SK-N-SH treated with all-trans-retinoic acid at 6 μM for 48 hours (cell line): Measurements from ENCODE around the gene KAT5.

ENCODE experiments used
- ATAC-seq: fragments of 200-7000 bp; cut with Tn5 transposase; 3 replicates; pipeline ENCODE4 v1.9.1; 2020; ENCODE audit warnings: mild to moderate bottlenecking, moderate library complexity
- ARNTL ChIP-seq: fragments of 450-650 bp; formaldehyde crosslinking; IDR thresholded peaks from 2 replicates; pipeline ENCODE4 v1.5.0; 2020; ENCODE audit warnings: low read depth, mild to moderate bottlenecking, moderate library complexity, borderline replicate concordance
- CSDC2 ChIP-seq: fragments of 250-450 bp; sonication (Bioruptor Pico); IDR thresholded peaks from 2 replicates; pipeline ENCODE4 v1.5.0; 2020; ENCODE audit warnings: mild to moderate bottlenecking, moderate library complexity
- ESRRG ChIP-seq: fragments of 250-450 bp; sonication (Bioruptor Pico); IDR thresholded peaks from 2 replicates; pipeline ENCODE4 v1.6.1; 2021; ENCODE audit warnings: mild to moderate bottlenecking
- GLIS3 ChIP-seq: fragments of 250-450 bp; sonication (Bioruptor Pico); IDR thresholded peaks from 2 replicates; pipeline ENCODE4 v1.5.0; 2020; ENCODE audit warnings: mild to moderate bottlenecking, moderate library complexity
- ISL1 ChIP-seq: fragments of 250-450 bp; sonication (Bioruptor Pico); IDR thresholded peaks from 2 replicates; pipeline ENCODE4 v2.1.2; 2022; ENCODE audit warnings: mild to moderate bottlenecking, moderate library complexity
- OSR1 ChIP-seq: fragments of 250-450 bp; sonication (Bioruptor Pico); IDR thresholded peaks from 2 replicates; pipeline ENCODE4 v1.8.0; 2022; ENCODE audit warnings: moderate library complexity, mild to moderate bottlenecking, inconsistent platforms
- RARB ChIP-seq: fragments of 250-450 bp; sonication (Bioruptor Pico); IDR thresholded peaks from 2 replicates; pipeline ENCODE4 v1.8.0; 2021; ENCODE audit warnings: mild to moderate bottlenecking, moderate library complexity
- SNAI2 ChIP-seq: fragments of 250-450 bp; sonication (Bioruptor Pico); IDR thresholded peaks from 2 replicates; pipeline ENCODE4 v1.5.0; 2020; ENCODE audit warnings: mild to moderate bottlenecking, moderate library complexity
- TCF4 ChIP-seq: fragments of 250-450 bp; sonication (Bioruptor Pico); IDR thresholded peaks from 2 replicates; pipeline ENCODE4 v1.8.0; 2021; ENCODE audit warnings: mild to moderate bottlenecking, moderate library complexity, borderline replicate concordance
- TOX ChIP-seq: fragments of 250-450 bp; sonication (Bioruptor Pico); IDR thresholded peaks from 2 replicates; pipeline ENCODE4 v1.8.0; 2021; ENCODE audit warnings: mild to moderate bottlenecking, moderate library complexity, borderline replicate concordance
- ZC3H10 ChIP-seq: fragments of 250-450 bp; sonication (Bioruptor Pico); IDR thresholded peaks from 2 replicates; pipeline ENCODE4 v1.5.1; 2021; ENCODE audit warnings: mild to moderate bottlenecking, moderate library complexity
- ZFP3 ChIP-seq: fragments of 250-450 bp; sonication (Bioruptor Pico); IDR thresholded peaks from 2 replicates; pipeline ENCODE4 v1.5.0; 2020; ENCODE audit warnings: mild to moderate bottlenecking, moderate library complexity
- ZFP30 ChIP-seq: fragments of 450-650 bp; formaldehyde crosslinking; IDR thresholded peaks from 2 replicates; pipeline ENCODE4 v1.5.0; 2022; ENCODE audit warnings: mild to moderate bottlenecking, moderate library complexity
- ZNF565 ChIP-seq: fragments of 450-650 bp; formaldehyde crosslinking; conservative IDR thresholded peaks from 2 replicates; pipeline ENCODE4 v1.5.0; 2020; ENCODE audit warnings: low read depth, mild to moderate bottlenecking, moderate library complexity
- ZNF70 ChIP-seq: fragments of 450-650 bp; formaldehyde crosslinking; IDR thresholded peaks from 2 replicates; pipeline ENCODE4 v1.5.0; 2020; ENCODE audit warnings: mild to moderate bottlenecking, moderate library complexity
- ZNF8 ChIP-seq: fragments of 450-650 bp; formaldehyde crosslinking; IDR thresholded peaks from 2 replicates; pipeline ENCODE4 v1.5.0; 2020; ENCODE audit warnings: mild to moderate bottlenecking, moderate library complexity
- TF ChIP-seq, protein P1 (sequence below): fragments of 250-450 bp; sonication (Bioruptor Pico); IDR thresholded peaks from 2 replicates; pipeline ENCODE4 v1.5.1; 2020; ENCODE audit warnings: low read depth, mild to moderate bottlenecking, moderate library complexity
- TF ChIP-seq, protein P2 (sequence below): fragments of 250-450 bp; sonication (Bioruptor Pico); IDR thresholded peaks from 2 replicates; pipeline ENCODE4 v1.8.0; 2020; ENCODE audit warnings: mild to moderate bottlenecking, moderate library complexity, borderline replicate concordance
- TF ChIP-seq, protein P3 (sequence below): fragments of 250-450 bp; sonication (Bioruptor Pico); IDR thresholded peaks from 2 replicates; pipeline ENCODE4 v1.8.0; 2021; ENCODE audit warnings: low read depth, mild to moderate bottlenecking, moderate library complexity, borderline replicate concordance
- TF ChIP-seq, protein P4 (sequence below): fragments of 250-450 bp; sonication (Bioruptor Pico); IDR thresholded peaks from 2 replicates; pipeline ENCODE4 v1.5.0; 2020; ENCODE audit warnings: mild to moderate bottlenecking, moderate library complexity

KAT5 gene

DNA sequence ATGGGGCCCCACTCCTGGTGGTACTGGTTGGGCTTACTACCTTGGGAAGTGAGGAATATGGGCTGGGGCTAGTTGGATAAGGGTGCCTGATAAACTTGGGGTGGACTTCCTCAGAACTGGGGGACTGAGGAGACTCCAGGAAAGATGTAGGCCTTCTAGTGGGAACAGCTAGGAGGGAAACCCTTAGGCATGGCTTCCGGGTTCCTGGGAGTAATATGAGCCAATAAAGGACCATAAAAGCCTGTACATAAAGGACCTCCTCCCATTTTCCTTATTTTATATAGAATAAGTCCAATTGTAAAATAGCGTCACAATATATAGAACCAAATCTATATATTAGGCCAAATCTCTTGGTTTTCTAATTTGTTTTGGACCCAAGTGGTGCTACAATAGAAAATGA is 27.0 kb downstream of the KAT5 start (continued):
- no peak for TF ChIP-seq ISL1 (CRISPR knock-in tag)
- TF ChIP-seq, all 23 proteins: peak for 0

DNA sequence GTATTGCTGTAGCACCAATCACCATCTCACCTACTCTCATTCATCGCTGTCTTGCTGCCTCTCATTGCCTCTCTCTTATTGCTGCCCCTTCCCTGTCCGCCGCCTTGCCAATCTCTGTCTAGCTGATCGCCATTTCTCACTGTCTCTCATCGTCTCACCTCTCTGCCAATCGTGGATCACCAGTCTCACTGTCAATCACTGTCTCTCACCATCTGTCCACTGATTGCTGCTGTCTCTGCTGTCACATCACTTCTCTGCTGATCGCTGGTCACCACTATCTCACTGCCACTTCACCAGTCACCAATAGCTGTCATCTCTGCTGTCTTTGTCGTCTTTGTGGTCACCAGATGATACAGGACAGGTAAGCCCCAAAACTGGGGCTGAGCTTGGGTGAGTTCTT is 29.1 kb downstream of the KAT5 start:
- TF ChIP-seq, protein P1, sequence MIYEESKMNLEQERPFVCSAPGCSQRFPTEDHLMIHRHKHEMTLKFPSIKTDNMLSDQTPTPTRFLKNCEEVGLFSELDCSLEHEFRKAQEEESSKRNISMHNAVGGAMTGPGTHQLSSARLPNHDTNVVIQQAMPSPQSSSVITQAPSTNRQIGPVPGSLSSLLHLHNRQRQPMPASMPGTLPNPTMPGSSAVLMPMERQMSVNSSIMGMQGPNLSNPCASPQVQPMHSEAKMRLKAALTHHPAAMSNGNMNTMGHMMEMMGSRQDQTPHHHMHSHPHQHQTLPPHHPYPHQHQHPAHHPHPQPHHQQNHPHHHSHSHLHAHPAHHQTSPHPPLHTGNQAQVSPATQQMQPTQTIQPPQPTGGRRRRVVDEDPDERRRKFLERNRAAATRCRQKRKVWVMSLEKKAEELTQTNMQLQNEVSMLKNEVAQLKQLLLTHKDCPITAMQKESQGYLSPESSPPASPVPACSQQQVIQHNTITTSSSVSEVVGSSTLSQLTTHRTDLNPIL (CRISPR knock-in tag): no peak
- no peak for TF ChIP-seq ESRRG (CRISPR knock-in tag)
- no peak for ATAC-seq

DNA sequence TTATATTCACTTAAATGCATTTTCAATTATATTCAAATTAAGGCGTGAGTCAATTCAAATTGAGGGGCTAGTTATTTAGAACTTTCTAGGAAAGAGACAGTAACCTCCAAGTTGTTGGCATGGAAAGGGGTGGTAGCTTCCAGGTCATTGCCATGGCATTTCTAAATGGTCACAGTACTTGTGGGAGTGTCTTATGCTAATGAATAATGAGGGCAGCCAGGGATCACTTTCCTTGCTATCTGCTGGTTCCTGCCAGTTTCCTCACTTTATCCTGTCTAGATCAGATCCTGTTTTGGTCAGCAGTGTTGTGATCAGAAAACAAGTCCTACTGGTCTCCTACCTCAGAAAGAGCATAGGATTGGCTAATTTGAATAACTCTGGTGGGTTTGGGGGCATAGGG is 30.3 kb downstream of the KAT5 start:
- no peak for ATAC-seq
- TF ChIP-seq, protein P1 (CRISPR knock-in tag): no peak
- TF ChIP-seq ZNF8 (CRISPR knock-in tag): no peak
- TF ChIP-seq, protein P2, sequence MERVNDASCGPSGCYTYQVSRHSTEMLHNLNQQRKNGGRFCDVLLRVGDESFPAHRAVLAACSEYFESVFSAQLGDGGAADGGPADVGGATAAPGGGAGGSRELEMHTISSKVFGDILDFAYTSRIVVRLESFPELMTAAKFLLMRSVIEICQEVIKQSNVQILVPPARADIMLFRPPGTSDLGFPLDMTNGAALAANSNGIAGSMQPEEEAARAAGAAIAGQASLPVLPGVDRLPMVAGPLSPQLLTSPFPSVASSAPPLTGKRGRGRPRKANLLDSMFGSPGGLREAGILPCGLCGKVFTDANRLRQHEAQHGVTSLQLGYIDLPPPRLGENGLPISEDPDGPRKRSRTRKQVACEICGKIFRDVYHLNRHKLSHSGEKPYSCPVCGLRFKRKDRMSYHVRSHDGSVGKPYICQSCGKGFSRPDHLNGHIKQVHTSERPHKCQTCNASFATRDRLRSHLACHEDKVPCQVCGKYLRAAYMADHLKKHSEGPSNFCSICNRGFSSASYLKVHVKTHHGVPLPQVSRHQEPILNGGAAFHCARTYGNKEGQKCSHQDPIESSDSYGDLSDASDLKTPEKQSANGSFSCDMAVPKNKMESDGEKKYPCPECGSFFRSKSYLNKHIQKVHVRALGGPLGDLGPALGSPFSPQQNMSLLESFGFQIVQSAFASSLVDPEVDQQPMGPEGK (CRISPR knock-in tag): no peak
- TF ChIP-seq ISL1 (CRISPR knock-in tag): no peak
- TF ChIP-seq ZNF565: no peak
- TF ChIP-seq ZFP30 (CRISPR knock-in tag): no peak
- no peak for TF ChIP-seq ZFP3
- no peak for TF ChIP-seq CSDC2 (CRISPR knock-in tag)
- TF ChIP-seq SNAI2 (CRISPR knock-in tag): no peak
- TF ChIP-seq, protein P3, sequence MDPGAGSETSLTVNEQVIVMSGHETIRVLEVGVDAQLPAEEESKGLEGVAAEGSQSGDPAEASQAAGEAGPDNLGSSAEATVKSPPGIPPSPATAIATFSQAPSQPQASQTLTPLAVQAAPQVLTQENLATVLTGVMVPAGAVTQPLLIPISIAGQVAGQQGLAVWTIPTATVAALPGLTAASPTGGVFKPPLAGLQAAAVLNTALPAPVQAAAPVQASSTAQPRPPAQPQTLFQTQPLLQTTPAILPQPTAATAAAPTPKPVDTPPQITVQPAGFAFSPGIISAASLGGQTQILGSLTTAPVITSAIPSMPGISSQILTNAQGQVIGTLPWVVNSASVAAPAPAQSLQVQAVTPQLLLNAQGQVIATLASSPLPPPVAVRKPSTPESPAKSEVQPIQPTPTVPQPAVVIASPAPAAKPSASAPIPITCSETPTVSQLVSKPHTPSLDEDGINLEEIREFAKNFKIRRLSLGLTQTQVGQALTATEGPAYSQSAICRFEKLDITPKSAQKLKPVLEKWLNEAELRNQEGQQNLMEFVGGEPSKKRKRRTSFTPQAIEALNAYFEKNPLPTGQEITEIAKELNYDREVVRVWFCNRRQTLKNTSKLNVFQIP: no peak
- TF ChIP-seq ZNF70: no peak
- TF ChIP-seq OSR1 (CRISPR knock-in tag): no peak
- no peak for TF ChIP-seq TOX (CRISPR knock-in tag)
- TF ChIP-seq TCF4 (CRISPR knock-in tag): no peak
- TF ChIP-seq, protein P4, sequence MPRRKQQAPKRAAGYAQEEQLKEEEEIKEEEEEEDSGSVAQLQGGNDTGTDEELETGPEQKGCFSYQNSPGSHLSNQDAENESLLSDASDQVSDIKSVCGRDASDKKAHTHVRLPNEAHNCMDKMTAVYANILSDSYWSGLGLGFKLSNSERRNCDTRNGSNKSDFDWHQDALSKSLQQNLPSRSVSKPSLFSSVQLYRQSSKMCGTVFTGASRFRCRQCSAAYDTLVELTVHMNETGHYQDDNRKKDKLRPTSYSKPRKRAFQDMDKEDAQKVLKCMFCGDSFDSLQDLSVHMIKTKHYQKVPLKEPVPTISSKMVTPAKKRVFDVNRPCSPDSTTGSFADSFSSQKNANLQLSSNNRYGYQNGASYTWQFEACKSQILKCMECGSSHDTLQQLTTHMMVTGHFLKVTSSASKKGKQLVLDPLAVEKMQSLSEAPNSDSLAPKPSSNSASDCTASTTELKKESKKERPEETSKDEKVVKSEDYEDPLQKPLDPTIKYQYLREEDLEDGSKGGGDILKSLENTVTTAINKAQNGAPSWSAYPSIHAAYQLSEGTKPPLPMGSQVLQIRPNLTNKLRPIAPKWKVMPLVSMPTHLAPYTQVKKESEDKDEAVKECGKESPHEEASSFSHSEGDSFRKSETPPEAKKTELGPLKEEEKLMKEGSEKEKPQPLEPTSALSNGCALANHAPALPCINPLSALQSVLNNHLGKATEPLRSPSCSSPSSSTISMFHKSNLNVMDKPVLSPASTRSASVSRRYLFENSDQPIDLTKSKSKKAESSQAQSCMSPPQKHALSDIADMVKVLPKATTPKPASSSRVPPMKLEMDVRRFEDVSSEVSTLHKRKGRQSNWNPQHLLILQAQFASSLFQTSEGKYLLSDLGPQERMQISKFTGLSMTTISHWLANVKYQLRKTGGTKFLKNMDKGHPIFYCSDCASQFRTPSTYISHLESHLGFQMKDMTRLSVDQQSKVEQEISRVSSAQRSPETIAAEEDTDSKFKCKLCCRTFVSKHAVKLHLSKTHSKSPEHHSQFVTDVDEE (CRISPR knock-in tag): no peak

DNA sequence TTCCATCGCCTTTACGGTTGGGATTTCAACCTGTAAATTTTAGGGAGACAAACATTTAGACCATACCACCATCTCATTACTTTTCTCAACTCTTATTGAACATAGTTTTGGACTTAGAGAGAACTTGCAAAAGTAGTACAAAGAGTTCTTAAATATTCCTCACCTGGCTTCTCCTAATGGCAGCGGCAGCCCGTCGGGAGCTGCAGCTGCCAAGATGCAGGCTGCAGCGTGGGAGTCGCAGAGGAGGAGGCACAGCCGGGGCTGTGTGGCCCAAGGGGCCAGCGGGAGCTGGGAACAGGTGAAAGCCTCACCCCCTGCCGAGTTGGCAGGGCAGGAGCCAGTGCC is 31.6 kb downstream of the KAT5 start:
- no peak for ATAC-seq
- TF ChIP-seq, protein P1 (CRISPR knock-in tag): no peak
- TF ChIP-seq RARB (CRISPR knock-in tag) (no peak), ZNF70 (no peak), ZC3H10 (no peak), GLIS3 (CRISPR knock-in tag) (no peak), ZFP3 (no peak), ISL1 (CRISPR knock-in tag) (no peak), TOX (CRISPR knock-in tag) (no peak), TCF4 (CRISPR knock-in tag) (no peak), ARNTL (CRISPR knock-in tag) (no peak)
- TF ChIP-seq, protein P3: no peak
- TF ChIP-seq, protein P4 (CRISPR knock-in tag): no peak
